ENCODE measurements around the gene ENPP4. TPM values are rescaled to one million over a fixed set of nuclear protein-coding genes. Genes with fewer than 3 reads are reported as not detected.

Gene ENPP4
- total RNA-seq, 1 experiment from 2014 or later: 0.34 TPM

DNA sequence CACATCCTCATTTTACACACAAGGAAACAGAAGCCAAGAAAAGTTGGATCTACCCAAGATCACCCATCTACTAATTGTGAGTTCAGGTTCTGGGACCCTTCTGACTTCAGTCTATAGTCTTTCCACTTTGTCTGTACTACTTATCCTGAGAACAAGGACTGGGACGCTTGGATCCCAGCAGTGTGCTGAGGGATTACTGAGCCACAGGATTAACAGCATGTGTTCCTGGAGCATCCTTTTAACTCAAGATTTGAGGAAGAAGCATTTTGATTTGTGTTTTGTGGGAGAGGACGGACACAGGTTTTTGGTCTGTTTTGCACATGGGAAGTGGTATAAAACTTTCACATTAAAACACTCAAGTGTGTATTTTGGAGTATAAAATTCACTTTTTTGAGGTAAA is 4.4 kb downstream of the ENPP4 start:
- Histone ChIP-seq H3K4me3 (ENCODE audit: low read depth, low read length, poor library complexity, severe bottlenecking) (no peak overlapping the region), H3K27me3 (replicated peaks; ENCODE audit: insufficient read depth, low read depth, low read length, poor library complexity) (peaks cover 61% of the 10 kb centered on the region), H3K36me3 (ENCODE audit: insufficient read depth, low read length, poor library complexity, severe bottlenecking) (no peaks in the 10 kb centered on the region), H3K27ac (ENCODE audit: low read depth, low read length, poor library complexity, severe bottlenecking) (no peak overlapping the region), H3K4me1 (ENCODE audit: insufficient read depth, low read length, poor library complexity, severe bottlenecking) (no peaks in the 10 kb centered on the region), H3K9me3 (ENCODE audit: low read depth, low read length, poor library complexity, severe bottlenecking) (no peaks in the 10 kb centered on the region)
- no peak for DNase-seq (ENCODE audit: low spot score)
- BruUV-seq (replicated peaks): no TSS peak
- intact Hi-C loops (cut with micrococcal nuclease; ENCODE audit: unreplicated experiment): no loop called here
- TF ChIP-seq CTCF (conservative IDR thresholded peaks at IDR 0.05; ENCODE audit: low read depth, low read length) (no peak), EZH2 (IDR thresholded peaks at IDR 0.05; ENCODE audit: borderline replicate concordance, low read depth, low read length, poor library complexity, severe bottlenecking) (no peak)
- POLR2A ChIA-PET (ENCODE audit: low non-redundant PET): no interaction called here
- CTCF ChIA-PET: no interaction called here

GRCh38 chr6:46135176-46135575 is 5.4 kb downstream of the ENPP4 start:
- Histone ChIP-seq H3K27ac (ENCODE audit: low read depth, low read length, poor library complexity, severe bottlenecking) (no peak overlapping the region), H3K36me3 (ENCODE audit: insufficient read depth, low read length, poor library complexity, severe bottlenecking) (no peaks in the 10 kb centered on the region), H3K27me3 (replicated peaks; ENCODE audit: insufficient read depth, low read depth, low read length, poor library complexity) (peaks cover 58% of the 10 kb centered on the region), H3K4me1 (ENCODE audit: insufficient read depth, low read length, poor library complexity, severe bottlenecking) (no peaks in the 10 kb centered on the region), H3K4me3 (ENCODE audit: low read depth, low read length, poor library complexity, severe bottlenecking) (no peak overlapping the region), H3K9me3 (ENCODE audit: low read depth, low read length, poor library complexity, severe bottlenecking) (no peaks in the 10 kb centered on the region)
- no peak for DNase-seq (ENCODE audit: low spot score)
- no peak for TF ChIP-seq CTCF (conservative IDR thresholded peaks at IDR 0.05; ENCODE audit: low read depth, low read length)
- TF ChIP-seq EZH2 (IDR thresholded peaks at IDR 0.05; ENCODE audit: borderline replicate concordance, low read depth, low read length, poor library complexity, severe bottlenecking): no peak
- ChIA-PET POLR2A (ENCODE audit: low non-redundant PET) (no interaction called here), CTCF (no interaction called here)
- BruUV-seq (replicated peaks): no TSS peak
- intact Hi-C loops (cut with micrococcal nuclease; ENCODE audit: unreplicated experiment): no loop called here

- no peaks in the 10 kb centered on the region for H3K36me3 ChIP-seq (ENCODE audit: insufficient read depth, low read length, poor library complexity, severe bottlenecking)
- POLR2A ChIA-PET (ENCODE audit: low non-redundant PET): no interaction called here
- intact Hi-C loops (cut with micrococcal nuclease; ENCODE audit: unreplicated experiment): no loop called here
- H3K27me3 ChIP-seq (replicated peaks; ENCODE audit: insufficient read depth, low read depth, low read length, poor library complexity): peaks cover 57% of the 10 kb centered on the region
- CTCF ChIA-PET: no interaction called here
- H3K27ac ChIP-seq (ENCODE audit: low read depth, low read length, poor library complexity, severe bottlenecking): no peak overlapping the region
- DNase-seq (ENCODE audit: low spot score): no peak
- no peaks in the 10 kb centered on the region for H3K9me3 ChIP-seq (ENCODE audit: low read depth, low read length, poor library complexity, severe bottlenecking)
- no TSS peak for BruUV-seq (replicated peaks)
- H3K4me1 ChIP-seq (ENCODE audit: insufficient read depth, low read length, poor library complexity, severe bottlenecking): no peaks in the 10 kb centered on the region
- H3K4me3 ChIP-seq (ENCODE audit: low read depth, low read length, poor library complexity, severe bottlenecking): no peak overlapping the region
- TF ChIP-seq CTCF (conservative IDR thresholded peaks at IDR 0.05; ENCODE audit: low read depth, low read length): no peak
- no peak for TF ChIP-seq EZH2 (IDR thresholded peaks at IDR 0.05; ENCODE audit: borderline replicate concordance, low read depth, low read length, poor library complexity, severe bottlenecking)
Measured at GRCh38 chr6:46136831-46137230, 7.0 kb downstream of the ENPP4 start.

All from A673 (cell line).